ENCODE results near the gene CHRM5. TPM values are rescaled to one million over a fixed set of nuclear protein-coding genes. Genes with fewer than 3 reads are reported as not detected.

CHRM5 gene, protein sequence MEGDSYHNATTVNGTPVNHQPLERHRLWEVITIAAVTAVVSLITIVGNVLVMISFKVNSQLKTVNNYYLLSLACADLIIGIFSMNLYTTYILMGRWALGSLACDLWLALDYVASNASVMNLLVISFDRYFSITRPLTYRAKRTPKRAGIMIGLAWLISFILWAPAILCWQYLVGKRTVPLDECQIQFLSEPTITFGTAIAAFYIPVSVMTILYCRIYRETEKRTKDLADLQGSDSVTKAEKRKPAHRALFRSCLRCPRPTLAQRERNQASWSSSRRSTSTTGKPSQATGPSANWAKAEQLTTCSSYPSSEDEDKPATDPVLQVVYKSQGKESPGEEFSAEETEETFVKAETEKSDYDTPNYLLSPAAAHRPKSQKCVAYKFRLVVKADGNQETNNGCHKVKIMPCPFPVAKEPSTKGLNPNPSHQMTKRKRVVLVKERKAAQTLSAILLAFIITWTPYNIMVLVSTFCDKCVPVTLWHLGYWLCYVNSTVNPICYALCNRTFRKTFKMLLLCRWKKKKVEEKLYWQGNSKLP
- not detected for total RNA-seq
- not detected for polyA plus RNA-seq
- long read RNA-seq, donor 1, partial matches to known transcripts = 0 of 3 reads
- long read RNA-seq, donor 1, other reads (novel, unspliced or antisense) = 3 of 3 reads
- long read RNA-seq, donor 2, partial matches to known transcripts = 0 of 2 reads
- long read RNA-seq, donor 2, other reads (novel, unspliced or antisense) = 2 of 2 reads

DNA sequence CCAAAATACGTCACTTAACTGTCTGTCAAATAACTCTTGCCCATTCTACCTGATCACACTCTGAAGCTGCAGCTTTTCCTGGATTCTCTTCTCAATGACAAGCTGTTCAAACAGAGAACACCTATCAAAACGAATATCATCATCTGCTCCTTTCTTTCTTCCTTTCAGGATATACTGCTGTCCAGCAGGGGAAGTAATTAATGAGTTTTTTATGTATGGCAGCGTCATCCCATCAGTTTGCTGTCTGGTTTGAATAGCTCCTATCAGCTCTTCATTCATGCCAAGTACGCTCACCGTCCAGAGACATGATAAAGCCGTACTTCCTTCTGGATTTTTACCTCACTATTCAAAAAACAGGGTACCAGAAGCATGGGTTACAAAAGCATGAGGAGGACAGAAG is at the start of gene CHRM5:
Gene CHRM5, plus strand, starts transcription at position 274 of the 400 bp plus-strand sequence. CDS start 94,221 bp downstream, outside the sequence.
- Histone ChIP-seq H3K9me3 (ENCODE audit: control insufficient read depth, low read length) (no peaks in the 10 kb centered on the region), H3K4me3 (ENCODE audit: low read length in 2 of 2) (no peak within 1 kb of the TSS), H3K36me3 (ENCODE audit: control insufficient read depth in 1 of 2, insufficient read depth in 2 of 2, low read length in 1 of 2) (no peaks in the 10 kb centered on the region), H3K27me3 (ENCODE audit: control insufficient read depth in 1 of 2, insufficient read depth in 2 of 2, low read length in 1 of 2) (no peaks in the 10 kb centered on the region), H3K4me1 (ENCODE audit: control insufficient read depth in 1 of 2, insufficient read depth in 2 of 2, low read length in 2 of 2) (no peaks in the 10 kb centered on the region), H3K27ac (ENCODE audit: low read depth in 1 of 2, low read length in 2 of 2) (no peak within 1 kb of the TSS)
- ATAC-seq (ENCODE audit: low FRiP score) = no peak
- no peak for DNase-seq
- intact Hi-C loops (cut with DNase I) = no loop called here
- 80 to 81% methylated on average over 6 of the region's 6 CpGs for WGBS, 2 donors

DNA sequence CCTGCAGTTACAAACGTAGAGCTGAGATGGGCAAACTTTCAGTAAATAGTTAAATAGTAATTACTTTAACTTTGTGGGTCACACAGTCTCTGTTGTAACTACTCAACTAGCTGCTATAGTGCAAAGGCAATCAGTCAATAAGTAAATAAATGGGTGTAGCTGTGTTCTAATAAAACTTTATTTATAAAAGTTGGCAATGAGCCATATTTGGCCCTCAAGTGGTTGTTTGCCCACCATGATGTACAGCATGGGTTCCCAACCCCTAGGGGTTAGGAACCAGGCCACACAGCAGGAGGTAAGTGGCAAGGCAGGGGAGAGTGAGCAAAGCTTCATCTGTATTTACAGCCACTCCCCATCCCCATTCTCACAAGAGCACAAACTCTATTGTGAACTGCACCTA is 44.9 kb upstream of the CHRM5 start:
- DNase-seq (no peak), ATAC-seq (ENCODE audit: low FRiP score) (no peak)
- H3K4me1 ChIP-seq (ENCODE audit: control insufficient read depth in 1 of 2, insufficient read depth in 2 of 2, low read length in 2 of 2) = peaks cover 0 to 2% of the 10 kb centered on the region in 2 donors
- 97 to 98% methylated on average over 1 of the region's 1 CpG for WGBS, 2 donors
- no peaks in the 10 kb centered on the region for H3K27me3 ChIP-seq (ENCODE audit: control insufficient read depth in 1 of 2, insufficient read depth in 2 of 2, low read length in 1 of 2)
- no peaks in the 10 kb centered on the region for H3K9me3 ChIP-seq (ENCODE audit: control insufficient read depth, low read length)
- H3K27ac ChIP-seq (ENCODE audit: low read depth in 1 of 2, low read length in 2 of 2) = no peak overlapping the region
- intact Hi-C loops (cut with DNase I) = no loop called here
- H3K36me3 ChIP-seq (ENCODE audit: control insufficient read depth in 1 of 2, insufficient read depth in 2 of 2, low read length in 1 of 2) = no peaks in the 10 kb centered on the region
- H3K4me3 ChIP-seq (ENCODE audit: low read length in 2 of 2) = no peak overlapping the region

DNA sequence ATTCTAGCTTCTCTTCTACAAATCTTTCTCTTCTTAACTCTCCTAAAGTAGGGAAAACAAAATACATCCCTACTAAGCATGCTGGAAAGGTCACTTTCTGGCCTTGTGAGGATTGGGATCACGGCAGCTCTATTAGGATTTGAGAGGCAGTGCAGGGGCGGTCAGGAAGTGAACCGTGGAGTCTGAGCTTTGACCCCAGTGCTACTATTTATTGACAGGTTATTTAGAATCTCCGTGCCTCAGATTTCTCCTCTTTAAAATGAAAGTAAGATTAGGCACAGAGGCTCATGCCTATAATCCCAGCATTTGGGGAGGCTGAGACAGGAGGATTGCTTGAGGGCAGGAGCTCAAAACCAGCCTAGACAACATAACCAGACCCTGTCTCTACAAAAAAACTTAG is 42.0 kb upstream of the CHRM5 start:
- 73 to 79% methylated on average over 4 of the region's 4 CpGs for WGBS, 2 donors
- intact Hi-C loops (cut with DNase I) = no loop called here

GRCh38 chr15:33932734-33933133 is 35.6 kb upstream of the CHRM5 start:
- ATAC-seq (ENCODE audit: low FRiP score) (no peak), DNase-seq (no peak)
- Histone ChIP-seq H3K4me1 (ENCODE audit: control insufficient read depth in 1 of 2, insufficient read depth in 2 of 2, low read length in 2 of 2) (peaks cover 0 to under 1% of the 10 kb centered on the region in 2 donors), H3K36me3 (ENCODE audit: control insufficient read depth in 1 of 2, insufficient read depth in 2 of 2, low read length in 1 of 2) (no peaks in the 10 kb centered on the region), H3K9me3 (ENCODE audit: control insufficient read depth, low read length) (no peaks in the 10 kb centered on the region), H3K27ac (ENCODE audit: low read depth in 1 of 2, low read length in 2 of 2) (no peak overlapping the region), H3K27me3 (ENCODE audit: control insufficient read depth in 1 of 2, insufficient read depth in 2 of 2, low read length in 1 of 2) (no peaks in the 10 kb centered on the region), H3K4me3 (ENCODE audit: low read length in 2 of 2) (no peak overlapping the region)
- WGBS, 2 donors = 96 to 97% methylated on average over 2 of the region's 2 CpGs
- intact Hi-C loops (cut with DNase I) = no loop called here

More for the DNA sequence above, 42.0 kb upstream of the CHRM5 start:
- DNase-seq (no peak), ATAC-seq (ENCODE audit: low FRiP score) (no peak)
- H3K4me3 ChIP-seq (ENCODE audit: low read length in 2 of 2) = no peak overlapping the region
- H3K36me3 ChIP-seq (ENCODE audit: control insufficient read depth in 1 of 2, insufficient read depth in 2 of 2, low read length in 1 of 2) = no peaks in the 10 kb centered on the region
- peaks cover 0 to 2% of the 10 kb centered on the region in 2 donors for H3K4me1 ChIP-seq (ENCODE audit: control insufficient read depth in 1 of 2, insufficient read depth in 2 of 2, low read length in 2 of 2)
- H3K27ac ChIP-seq (ENCODE audit: low read depth in 1 of 2, low read length in 2 of 2) = no peak overlapping the region
- no peaks in the 10 kb centered on the region for H3K9me3 ChIP-seq (ENCODE audit: control insufficient read depth, low read length)
- no peaks in the 10 kb centered on the region for H3K27me3 ChIP-seq (ENCODE audit: control insufficient read depth in 1 of 2, insufficient read depth in 2 of 2, low read length in 1 of 2)

- no peak for ATAC-seq (ENCODE audit: low FRiP score)
- H3K4me1 ChIP-seq (ENCODE audit: control insufficient read depth in 1 of 2, insufficient read depth in 2 of 2, low read length in 2 of 2) = no peaks in the 10 kb centered on the region
- WGBS, 2 donors = 71 to 79% methylated on average over 3 of the region's 3 CpGs
- no peak for DNase-seq
- no peak overlapping the region for H3K4me3 ChIP-seq (ENCODE audit: low read length in 2 of 2)
- H3K9me3 ChIP-seq (ENCODE audit: control insufficient read depth, low read length) = no peaks in the 10 kb centered on the region
- H3K27ac ChIP-seq (ENCODE audit: low read depth in 1 of 2, low read length in 2 of 2) = no peak overlapping the region
- no peaks in the 10 kb centered on the region for H3K27me3 ChIP-seq (ENCODE audit: control insufficient read depth in 1 of 2, insufficient read depth in 2 of 2, low read length in 1 of 2)
- intact Hi-C loops (cut with DNase I) = no loop called here
- no peaks in the 10 kb centered on the region for H3K36me3 ChIP-seq (ENCODE audit: control insufficient read depth in 1 of 2, insufficient read depth in 2 of 2, low read length in 1 of 2)
Measured at GRCh38 chr15:33934396-33934795, 33.9 kb upstream of the CHRM5 start.

- Histone ChIP-seq H3K27me3 (ENCODE audit: control insufficient read depth in 1 of 2, insufficient read depth in 2 of 2, low read length in 1 of 2) (no peaks in the 10 kb centered on the region), H3K9me3 (ENCODE audit: control insufficient read depth, low read length) (no peaks in the 10 kb centered on the region), H3K4me1 (ENCODE audit: control insufficient read depth in 1 of 2, insufficient read depth in 2 of 2, low read length in 2 of 2) (no peaks in the 10 kb centered on the region), H3K36me3 (ENCODE audit: control insufficient read depth in 1 of 2, insufficient read depth in 2 of 2, low read length in 1 of 2) (no peaks in the 10 kb centered on the region), H3K4me3 (ENCODE audit: low read length in 2 of 2) (no peak overlapping the region), H3K27ac (ENCODE audit: low read depth in 1 of 2, low read length in 2 of 2) (no peak overlapping the region)
- no peak for DNase-seq
- intact Hi-C loops (cut with DNase I) = no loop called here
- no peak for ATAC-seq (ENCODE audit: low FRiP score)
- WGBS, 2 donors = 72 to 79% methylated on average over 5 of the region's 5 CpGs
Measured at GRCh38 chr15:33934921-33935320, 33.4 kb upstream of the CHRM5 start.

DNA sequence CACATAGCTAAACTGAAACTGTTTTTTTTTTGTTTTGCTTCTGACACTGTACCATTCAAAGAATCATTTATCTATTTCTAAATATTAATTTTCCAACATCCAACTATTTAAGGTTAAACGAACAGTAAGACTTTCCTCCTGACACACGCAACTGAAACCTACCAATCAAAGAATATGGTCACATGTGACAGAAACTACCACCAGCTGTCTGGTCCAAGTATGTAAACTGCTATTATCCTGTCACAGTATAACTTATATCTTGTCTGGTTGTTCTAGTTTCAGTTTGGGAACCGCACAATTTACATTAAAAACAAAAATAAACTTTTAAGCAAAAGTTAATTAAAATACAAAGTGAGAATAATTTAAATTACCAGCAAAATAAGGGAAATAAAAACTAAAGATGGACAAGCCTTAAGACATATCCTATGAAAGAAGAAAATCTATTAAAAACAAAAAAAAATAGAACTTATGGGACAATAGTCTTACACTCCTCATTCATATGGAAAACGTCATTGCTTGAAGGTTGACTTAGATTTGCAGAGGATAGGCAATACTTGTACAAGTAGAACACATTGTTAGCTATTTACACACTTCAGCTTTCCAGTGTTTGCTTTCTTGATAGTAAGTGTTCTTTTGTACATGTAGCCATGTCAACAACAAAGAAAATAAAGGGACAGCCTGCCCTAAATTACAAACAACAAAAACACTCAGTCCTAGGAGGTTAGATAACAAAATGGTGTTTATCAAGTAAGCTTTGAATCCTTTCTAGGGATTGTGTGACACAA is 26.8 kb upstream of the CHRM5 start:
- H3K27ac ChIP-seq (ENCODE audit: low read depth in 1 of 2, low read length in 2 of 2) = no peak overlapping the region
- H3K27me3 ChIP-seq (ENCODE audit: control insufficient read depth in 1 of 2, insufficient read depth in 2 of 2, low read length in 1 of 2) = no peaks in the 10 kb centered on the region
- intact Hi-C loops (cut with DNase I) = no loop called here
- WGBS, 2 donors = 81 to 82% methylated on average over 4 of the region's 4 CpGs
- DNase-seq (no peak), ATAC-seq (ENCODE audit: low FRiP score) (no peak)
- H3K9me3 ChIP-seq (ENCODE audit: control insufficient read depth, low read length) = no peaks in the 10 kb centered on the region
- H3K4me1 ChIP-seq (ENCODE audit: control insufficient read depth in 1 of 2, insufficient read depth in 2 of 2, low read length in 2 of 2) = no peaks in the 10 kb centered on the region
- H3K4me3 ChIP-seq (ENCODE audit: low read length in 2 of 2) = no peak overlapping the region
- H3K36me3 ChIP-seq (ENCODE audit: control insufficient read depth in 1 of 2, insufficient read depth in 2 of 2, low read length in 1 of 2) = no peaks in the 10 kb centered on the region

GRCh38 chr15:33946152-33946551 is 22.1 kb upstream of the CHRM5 start:
- Histone ChIP-seq H3K36me3 (ENCODE audit: control insufficient read depth in 1 of 2, insufficient read depth in 2 of 2, low read length in 1 of 2) (no peaks in the 10 kb centered on the region), H3K4me3 (ENCODE audit: low read length in 2 of 2) (no peak overlapping the region), H3K27me3 (ENCODE audit: control insufficient read depth in 1 of 2, insufficient read depth in 2 of 2, low read length in 1 of 2) (no peaks in the 10 kb centered on the region), H3K27ac (ENCODE audit: low read depth in 1 of 2, low read length in 2 of 2) (no peak overlapping the region), H3K9me3 (ENCODE audit: control insufficient read depth, low read length) (no peaks in the 10 kb centered on the region), H3K4me1 (ENCODE audit: control insufficient read depth in 1 of 2, insufficient read depth in 2 of 2, low read length in 2 of 2) (no peaks in the 10 kb centered on the region)
- DNase-seq = no peak
- intact Hi-C loops (cut with DNase I) = no loop called here
- no peak for ATAC-seq (ENCODE audit: low FRiP score)
- WGBS, 2 donors = 3 to 10% methylated on average over 1 of the region's 1 CpG
